ENCODE data around the gene SARM1. TPM values are rescaled to one million over a fixed set of nuclear protein-coding genes. Genes with fewer than 3 reads are reported as not detected.
A peak's percentile ranks its signal among the peaks of the same experiment; 100 is the strongest.

Gene SARM1
- total and polyA plus RNA-seq, 9 of the 15 experiments (the other 6 are each of a cell fraction or from before 2014, with no cell fraction given) = 0.04 to 0.55 (median 0.11) TPM; not detected in 2

GRCh38 chr17:28334666-28335200 lies 36.8 kb upstream of the SARM1 start (continued):
- TF ChIP-seq NCOA6 (IDR thresholded peaks at IDR 0.05) (no peak), FOXK1 (CRISPR knock-in tag; IDR thresholded peaks at IDR 0.05; ENCODE audit: borderline replicate concordance) (no peak), CTBP1 (IDR thresholded peaks at IDR 0.05; ENCODE audit: borderline replicate concordance) (0 out of 2 replicates have a peak, but pooled peaks have one; percentile 24)

DNA sequence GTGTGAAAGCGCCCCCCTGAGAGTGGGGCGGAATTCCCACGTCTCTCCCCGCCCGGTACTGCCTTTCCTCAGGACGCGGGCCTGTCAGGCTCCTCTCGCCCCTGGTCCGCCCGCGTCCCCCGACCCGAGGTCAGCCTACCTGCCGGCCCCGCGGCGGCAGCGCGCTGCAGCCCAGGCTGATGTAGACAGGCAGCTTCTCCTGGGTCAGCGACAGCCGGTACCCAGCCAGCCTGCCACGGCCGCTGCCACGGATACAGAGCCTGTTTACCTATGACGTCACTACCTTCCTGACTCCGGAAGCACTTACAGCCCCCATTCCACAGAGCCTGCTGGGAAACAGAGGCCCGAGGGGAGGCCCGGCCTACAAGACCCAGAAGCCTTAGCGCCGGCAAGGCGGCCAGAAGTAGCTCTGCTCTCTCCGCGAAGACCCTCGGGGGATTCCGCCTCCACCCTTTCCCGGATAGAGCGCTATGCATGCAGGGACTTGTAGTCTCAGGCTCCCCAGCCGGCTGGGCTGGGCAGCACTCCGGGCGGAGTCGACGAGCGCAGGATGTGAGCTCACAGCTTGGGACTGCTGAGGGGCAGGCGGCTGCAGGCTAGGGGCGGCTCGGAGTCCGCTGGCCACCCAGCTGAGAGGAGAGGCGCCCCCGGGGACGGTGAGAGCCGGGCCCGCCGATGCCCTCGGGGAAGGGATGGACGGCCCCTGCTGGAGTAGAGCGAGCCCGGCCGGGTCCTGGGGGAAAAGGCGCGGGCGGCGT lies 36.1 kb upstream of the SARM1 start, which contains the start of the genes IFT20 and TNFAIP1:
Gene IFT20, minus strand, starts transcription at position 272 of the 758 bp plus-strand sequence. CDS start 3,487 bp downstream, outside the sequence.
Gene TNFAIP1, plus strand, starts transcription at position 561 of the 758 bp plus-strand sequence. CDS start 3,761 bp downstream, outside the sequence.
- intact Hi-C loops (cut with micrococcal nuclease) = loop anchor here (2.0 kb wide), 1 partner anchor 17 kb away; the partner anchor contains the start of gene TMEM97
- Histone ChIP-seq H3K4me2 (ENCODE audit: insufficient read depth, low read length) (peak within 1 kb of the TSS; percentile 98), H3K9me1 (ENCODE audit: control insufficient read depth, insufficient read depth, low read length) (no peaks in the 10 kb centered on the region), H3K36me3 (ENCODE audit: control insufficient read depth, insufficient read depth, low read length) (peaks cover 23% of the 10 kb centered on the region; the same call in 2 of the 3 replicates), H3K4me1 (replicated peaks in 1 of 2; ENCODE audit: control insufficient read depth in 2 of 2, insufficient read depth in 2 of 2, low read length in 2 of 2) (peaks cover 19 to 20% of the 10 kb centered on the region in 2 experiments; a peak in 4 of 5 replicates), H3K27ac (ENCODE audit: extremely low read depth, low read depth, low read length) (peak within 1 kb of the TSS; percentile 65), H4K20me1 (replicated peaks; ENCODE audit: control insufficient read depth, insufficient read depth, low read length) (peaks cover 14% of the 10 kb centered on the region), H3K79me2 (ENCODE audit: control insufficient read depth, insufficient read depth, low read length) (peaks cover 33% of the 10 kb centered on the region), H3K9me3 (replicated peaks; ENCODE audit: control insufficient read depth, insufficient read depth, low read depth, low read length) (no peaks in the 10 kb centered on the region), H3K9ac (ENCODE audit: insufficient read depth in 1 of 2, low read depth in 2 of 2, low read length in 2 of 2) (peak within 1 kb of the TSS; percentile 75 to 92), H3K27me3 (ENCODE audit: control insufficient read depth in 2 of 2, insufficient read depth in 2 of 2, low read length in 2 of 2) (no peaks in the 10 kb centered on the region), H2AFZ (ENCODE audit: low read depth, low read length) (peak within 1 kb of the TSS; percentile 88), H3K4me3 (peak within 1 kb of the TSS; percentile 95)
- ChIA-PET POLR2A (interaction anchor here (0.7 to 6.5 kb wide), 16 partner anchors 8 to 129 kb away, joined by 3 to 62 read pairs (median 5); partner anchors contain the start of genes POLDIP2, SARM1 and TMEM97), CTCF (ENCODE audit: low intra/inter-chr PET ratio) (no interaction called here)
- in situ Hi-C loops (cut with MboI) = no loop called here
- ATAC-seq (peak; percentile 98), FAIRE-seq (peak; percentile 100), DNase-seq (ENCODE audit: extremely low read depth in 1 of 4, low spot score in 3 of 4) (peak; percentile 91 to 99 (median 94))
- WGBS (ENCODE audit: insufficient coverage, low coverage, missing lambda C conversion rate) = 1% methylated on average over 53 of the region's 62 CpGs
- no TSS peak for BruUV-seq (replicated peaks)
- TF ChIP-seq GABPA (tag; conservative IDR thresholded peaks at IDR 0.05; ENCODE audit: low read depth) (peak; percentile 99), ELF1 (tag; IDR thresholded peaks at IDR 0.05) (peak; percentile 86), ERF (CRISPR knock-in tag; IDR thresholded peaks at IDR 0.05) (peak; percentile 86), TFE3 (CRISPR knock-in tag; IDR thresholded peaks at IDR 0.05) (no peak), BCLAF1 (IDR thresholded peaks at IDR 0.05; ENCODE audit: borderline replicate concordance in 1 of 2, control insufficient read depth in 1 of 2, low read depth in 2 of 2, low read length in 1 of 2) (no peak), ZNF75A (CRISPR knock-in tag; IDR thresholded peaks at IDR 0.05) (no peak), DEAF1 (CRISPR knock-in tag; IDR thresholded peaks at IDR 0.05) (peak; percentile 65), POLR2G (IDR thresholded peaks at IDR 0.05; ENCODE audit: low read depth, low read length) (peak; percentile 91), KLF6 (CRISPR knock-in tag; IDR thresholded peaks at IDR 0.05; ENCODE audit: borderline replicate concordance) (peak; percentile 70; the same call in 1 of the 2 replicates)

Measured in K562 (cell line).